SK-N-SH treated with all-trans-retinoic acid at 6 μM for 48 hours (cell line): Measurements from ENCODE around the gene RAD54L.

ENCODE experiments used
- CSDC2 ChIP-seq: fragments of 250-450 bp; sonication (Bioruptor Pico); IDR thresholded peaks from 2 replicates; pipeline ENCODE4 v1.5.0; 2020; ENCODE audit warnings: mild to moderate bottlenecking, moderate library complexity
- OSR1 ChIP-seq: fragments of 250-450 bp; sonication (Bioruptor Pico); IDR thresholded peaks from 2 replicates; pipeline ENCODE4 v1.8.0; 2022; ENCODE audit warnings: moderate library complexity, mild to moderate bottlenecking, inconsistent platforms
- PPARA ChIP-seq: fragments of 250-450 bp; sonication (Bioruptor Pico); IDR thresholded peaks from 2 replicates; pipeline ENCODE4 v1.5.0; 2020; ENCODE audit warnings: mild to moderate bottlenecking, borderline replicate concordance
- RARB ChIP-seq: fragments of 250-450 bp; sonication (Bioruptor Pico); IDR thresholded peaks from 2 replicates; pipeline ENCODE4 v1.8.0; 2021; ENCODE audit warnings: mild to moderate bottlenecking, moderate library complexity
- ZC3H10 ChIP-seq: fragments of 250-450 bp; sonication (Bioruptor Pico); IDR thresholded peaks from 2 replicates; pipeline ENCODE4 v1.5.1; 2021; ENCODE audit warnings: mild to moderate bottlenecking, moderate library complexity
- ZFP30 ChIP-seq: fragments of 450-650 bp; formaldehyde crosslinking; IDR thresholded peaks from 2 replicates; pipeline ENCODE4 v1.5.0; 2022; ENCODE audit warnings: mild to moderate bottlenecking, moderate library complexity
- TF ChIP-seq, protein P1 (sequence below): fragments of 250-450 bp; sonication (Bioruptor Pico); IDR thresholded peaks from 2 replicates; pipeline ENCODE4 v1.8.0; 2021; ENCODE audit warnings: low read depth, mild to moderate bottlenecking, moderate library complexity, borderline replicate concordance
- TF ChIP-seq, protein P2 (sequence below): fragments of 250-450 bp; sonication (Bioruptor Pico); IDR thresholded peaks from 2 replicates; pipeline ENCODE4 v1.5.0; 2020; ENCODE audit warnings: mild to moderate bottlenecking, moderate library complexity

DNA sequence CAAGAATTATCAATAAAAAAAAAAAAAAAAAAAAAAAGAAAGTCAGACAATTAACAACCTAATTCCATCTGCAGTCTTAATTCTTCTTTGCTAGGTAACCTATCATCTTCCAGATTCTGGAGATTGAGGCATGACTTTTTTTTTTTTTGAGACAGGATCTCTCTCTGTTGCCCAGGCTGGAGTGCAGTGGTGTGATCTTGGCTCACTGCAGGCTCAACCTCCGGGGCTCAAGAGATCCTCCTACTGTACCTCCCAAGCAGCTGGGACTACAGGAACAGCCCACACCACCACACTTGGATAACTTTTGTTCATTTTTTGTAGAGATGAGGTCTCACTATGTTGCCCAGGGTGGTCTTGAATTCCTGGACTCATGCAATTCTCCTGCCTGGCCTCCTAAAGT lies 4.6 kb upstream of the RAD54L start:
- no peak for TF ChIP-seq CSDC2 (CRISPR knock-in tag)
- TF ChIP-seq ZFP30, result no peak
- TF ChIP-seq RARB, result no peak
- TF ChIP-seq, protein P1, sequence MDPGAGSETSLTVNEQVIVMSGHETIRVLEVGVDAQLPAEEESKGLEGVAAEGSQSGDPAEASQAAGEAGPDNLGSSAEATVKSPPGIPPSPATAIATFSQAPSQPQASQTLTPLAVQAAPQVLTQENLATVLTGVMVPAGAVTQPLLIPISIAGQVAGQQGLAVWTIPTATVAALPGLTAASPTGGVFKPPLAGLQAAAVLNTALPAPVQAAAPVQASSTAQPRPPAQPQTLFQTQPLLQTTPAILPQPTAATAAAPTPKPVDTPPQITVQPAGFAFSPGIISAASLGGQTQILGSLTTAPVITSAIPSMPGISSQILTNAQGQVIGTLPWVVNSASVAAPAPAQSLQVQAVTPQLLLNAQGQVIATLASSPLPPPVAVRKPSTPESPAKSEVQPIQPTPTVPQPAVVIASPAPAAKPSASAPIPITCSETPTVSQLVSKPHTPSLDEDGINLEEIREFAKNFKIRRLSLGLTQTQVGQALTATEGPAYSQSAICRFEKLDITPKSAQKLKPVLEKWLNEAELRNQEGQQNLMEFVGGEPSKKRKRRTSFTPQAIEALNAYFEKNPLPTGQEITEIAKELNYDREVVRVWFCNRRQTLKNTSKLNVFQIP (CRISPR knock-in tag), result no peak
- no peak for TF ChIP-seq OSR1 (CRISPR knock-in tag)
- TF ChIP-seq ZC3H10, result no peak
- no peak for TF ChIP-seq PPARA (CRISPR knock-in tag)
- TF ChIP-seq, protein P2, sequence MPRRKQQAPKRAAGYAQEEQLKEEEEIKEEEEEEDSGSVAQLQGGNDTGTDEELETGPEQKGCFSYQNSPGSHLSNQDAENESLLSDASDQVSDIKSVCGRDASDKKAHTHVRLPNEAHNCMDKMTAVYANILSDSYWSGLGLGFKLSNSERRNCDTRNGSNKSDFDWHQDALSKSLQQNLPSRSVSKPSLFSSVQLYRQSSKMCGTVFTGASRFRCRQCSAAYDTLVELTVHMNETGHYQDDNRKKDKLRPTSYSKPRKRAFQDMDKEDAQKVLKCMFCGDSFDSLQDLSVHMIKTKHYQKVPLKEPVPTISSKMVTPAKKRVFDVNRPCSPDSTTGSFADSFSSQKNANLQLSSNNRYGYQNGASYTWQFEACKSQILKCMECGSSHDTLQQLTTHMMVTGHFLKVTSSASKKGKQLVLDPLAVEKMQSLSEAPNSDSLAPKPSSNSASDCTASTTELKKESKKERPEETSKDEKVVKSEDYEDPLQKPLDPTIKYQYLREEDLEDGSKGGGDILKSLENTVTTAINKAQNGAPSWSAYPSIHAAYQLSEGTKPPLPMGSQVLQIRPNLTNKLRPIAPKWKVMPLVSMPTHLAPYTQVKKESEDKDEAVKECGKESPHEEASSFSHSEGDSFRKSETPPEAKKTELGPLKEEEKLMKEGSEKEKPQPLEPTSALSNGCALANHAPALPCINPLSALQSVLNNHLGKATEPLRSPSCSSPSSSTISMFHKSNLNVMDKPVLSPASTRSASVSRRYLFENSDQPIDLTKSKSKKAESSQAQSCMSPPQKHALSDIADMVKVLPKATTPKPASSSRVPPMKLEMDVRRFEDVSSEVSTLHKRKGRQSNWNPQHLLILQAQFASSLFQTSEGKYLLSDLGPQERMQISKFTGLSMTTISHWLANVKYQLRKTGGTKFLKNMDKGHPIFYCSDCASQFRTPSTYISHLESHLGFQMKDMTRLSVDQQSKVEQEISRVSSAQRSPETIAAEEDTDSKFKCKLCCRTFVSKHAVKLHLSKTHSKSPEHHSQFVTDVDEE (CRISPR knock-in tag), result no peak
